Stimulated activated CD8-positive, alpha-beta memory T cell treated with anti-CD3 and anti-CD28 coated beads, Interleukin-7, amount 100 ng/mL, for 1 hour (primary cell): ENCODE results near the gene DUS4L.

Experiments
- DNase-seq, 2 donors: peaks; one replicate each; pipeline ENCODE4 v3.0.0-alpha.2; 2020; ENCODE audit warnings: low read depth in 2 of 2

DUS4L gene

DNA sequence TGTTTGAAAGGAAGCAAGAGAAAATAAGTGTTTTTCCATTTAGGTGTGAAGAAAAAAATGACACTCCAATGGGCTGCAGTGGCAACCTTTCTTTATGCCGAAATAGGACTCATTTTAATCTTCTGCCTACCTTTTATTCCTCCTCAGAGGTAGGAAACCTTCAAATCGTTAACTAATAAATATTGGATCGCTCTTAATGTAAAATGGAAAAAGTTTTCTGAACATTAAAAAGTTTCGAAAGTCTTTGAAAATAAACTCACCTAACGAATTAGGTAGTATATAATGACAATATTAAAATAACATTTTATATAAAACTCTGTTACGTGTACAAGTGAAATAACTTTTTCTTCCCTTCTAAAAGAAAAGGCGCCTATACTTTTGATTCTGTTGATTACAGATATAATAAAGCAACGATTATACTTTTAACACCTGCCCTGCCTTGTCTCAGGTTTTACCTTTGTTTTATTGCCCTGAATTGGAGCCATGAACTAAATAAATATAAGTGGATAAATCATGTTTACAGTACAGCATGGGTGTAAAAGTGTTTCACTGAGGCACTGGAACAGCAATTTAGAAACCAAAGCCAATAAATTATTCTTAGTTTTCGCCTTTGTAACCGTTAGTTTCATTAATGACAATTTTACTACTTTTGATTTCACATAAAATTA is 17.1 kb downstream of the DUS4L start:
- DNase-seq: no peak

DNA sequence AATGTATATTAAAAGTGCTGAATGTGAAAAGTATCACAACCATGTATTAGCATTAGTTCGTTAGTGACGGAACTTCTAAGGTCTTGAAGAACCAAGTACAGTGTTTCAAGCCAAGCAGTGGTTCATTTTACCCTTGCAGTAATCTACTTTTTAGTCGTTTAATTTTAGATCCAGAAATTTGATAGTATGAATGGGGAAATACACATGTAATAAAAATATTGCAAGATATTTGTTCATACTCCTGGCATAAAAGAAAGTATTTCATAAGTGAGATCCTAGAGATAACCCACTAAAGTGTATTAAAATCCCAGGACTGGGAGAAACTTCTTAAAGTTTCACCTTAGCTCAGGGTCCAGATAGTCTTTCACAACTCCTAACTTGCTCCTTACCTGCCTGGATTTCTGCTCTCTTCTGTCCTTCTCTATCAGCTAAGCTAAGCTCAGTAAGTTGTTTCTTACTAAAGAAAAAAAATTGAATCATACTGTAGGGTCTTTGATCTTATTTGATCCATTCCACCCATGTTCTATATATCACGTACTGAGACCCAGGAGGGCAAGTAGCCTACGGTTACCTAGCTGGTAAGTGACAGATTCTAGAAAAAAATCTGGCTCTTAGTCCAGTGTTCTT is 17.7 kb downstream of the DUS4L start:
- DNase-seq: no peak

DNA sequence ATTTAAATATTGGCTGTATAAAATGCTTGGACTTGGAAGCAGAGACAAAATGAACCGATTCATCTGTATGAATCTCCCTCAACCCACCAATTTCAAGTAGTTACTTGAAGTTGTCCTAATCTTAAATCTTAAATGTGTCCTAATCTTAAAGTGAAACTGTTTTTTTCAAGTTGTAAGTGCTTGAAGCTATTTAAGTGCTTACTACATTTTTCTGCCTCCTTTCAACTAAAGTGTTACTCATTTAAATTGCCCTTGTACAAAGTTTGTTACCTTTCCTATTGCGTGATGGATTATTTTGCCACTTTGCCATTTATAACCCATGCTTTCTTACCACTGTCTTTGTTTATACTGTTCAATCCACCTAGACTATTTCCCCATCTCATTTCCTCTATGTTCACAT is 19.1 kb downstream of the DUS4L start:
- DNase-seq: no peak

DNA sequence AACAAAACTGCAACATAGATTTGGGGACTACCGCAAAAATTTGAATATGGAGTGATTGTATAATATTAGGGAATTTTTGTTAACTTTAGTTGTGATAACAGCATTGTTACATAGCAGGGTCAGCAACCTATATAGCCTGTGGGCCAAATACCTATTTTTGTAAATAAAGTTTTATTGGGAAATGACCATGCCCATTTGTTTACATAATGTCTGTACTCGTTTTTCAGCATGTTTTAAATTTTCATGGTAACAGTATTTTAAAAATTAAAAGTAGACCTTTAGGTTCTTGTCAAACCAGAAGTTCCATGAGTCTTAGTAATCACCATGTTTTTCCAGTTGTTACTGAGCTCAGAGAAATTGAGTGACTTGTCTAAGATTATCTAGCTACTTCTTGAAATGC is 20.9 kb downstream of the DUS4L start:
- no peak for DNase-seq

DNA sequence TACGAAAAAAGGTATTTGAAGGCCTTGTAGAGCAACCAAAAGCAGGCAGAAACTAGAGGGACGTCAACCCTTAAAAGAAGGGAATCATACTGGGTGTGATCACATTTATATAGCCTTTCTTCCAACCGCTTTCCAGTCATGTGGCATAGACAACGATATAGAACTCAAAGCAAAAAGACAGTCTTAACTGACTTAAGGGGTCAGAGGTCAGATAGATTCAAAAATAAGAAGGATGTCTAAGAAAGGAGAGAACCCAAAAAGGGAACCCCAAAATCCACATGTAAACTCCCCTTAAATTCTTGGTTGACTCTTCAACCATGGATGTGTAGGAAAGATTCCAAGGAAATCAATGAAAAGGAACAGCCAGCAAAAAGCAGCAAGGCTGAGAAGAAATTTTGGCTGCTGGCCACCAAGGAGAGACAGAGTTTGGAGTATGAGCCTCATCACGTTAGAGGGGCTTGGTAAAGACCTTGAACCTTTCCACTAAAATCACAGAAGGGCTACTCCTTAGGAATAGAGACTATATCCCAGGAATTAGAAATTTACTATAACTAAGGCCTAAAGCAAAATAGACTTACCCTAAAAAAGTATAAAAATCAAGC is 24.9 kb downstream of the DUS4L start:
- DNase-seq: no peak

DNA sequence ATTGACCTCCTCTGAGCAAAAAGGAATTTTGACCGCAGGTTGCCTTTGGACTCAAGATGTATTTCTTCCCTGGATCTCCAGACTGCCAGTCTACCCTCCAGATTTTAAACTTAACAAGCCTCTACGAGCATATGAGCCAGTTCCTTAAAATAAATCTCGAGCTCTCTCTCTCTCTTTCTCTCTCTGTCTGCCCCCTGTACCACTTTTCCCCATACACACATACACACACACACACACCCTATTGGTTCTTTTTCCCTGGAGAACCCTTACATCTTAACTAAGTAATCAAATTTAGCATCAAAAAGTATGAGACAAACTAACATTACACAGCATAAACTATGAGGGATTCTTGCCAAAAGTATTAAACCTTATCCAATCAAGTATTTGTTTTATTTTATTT is 27.6 kb downstream of the DUS4L start:
- no peak for DNase-seq

DNA sequence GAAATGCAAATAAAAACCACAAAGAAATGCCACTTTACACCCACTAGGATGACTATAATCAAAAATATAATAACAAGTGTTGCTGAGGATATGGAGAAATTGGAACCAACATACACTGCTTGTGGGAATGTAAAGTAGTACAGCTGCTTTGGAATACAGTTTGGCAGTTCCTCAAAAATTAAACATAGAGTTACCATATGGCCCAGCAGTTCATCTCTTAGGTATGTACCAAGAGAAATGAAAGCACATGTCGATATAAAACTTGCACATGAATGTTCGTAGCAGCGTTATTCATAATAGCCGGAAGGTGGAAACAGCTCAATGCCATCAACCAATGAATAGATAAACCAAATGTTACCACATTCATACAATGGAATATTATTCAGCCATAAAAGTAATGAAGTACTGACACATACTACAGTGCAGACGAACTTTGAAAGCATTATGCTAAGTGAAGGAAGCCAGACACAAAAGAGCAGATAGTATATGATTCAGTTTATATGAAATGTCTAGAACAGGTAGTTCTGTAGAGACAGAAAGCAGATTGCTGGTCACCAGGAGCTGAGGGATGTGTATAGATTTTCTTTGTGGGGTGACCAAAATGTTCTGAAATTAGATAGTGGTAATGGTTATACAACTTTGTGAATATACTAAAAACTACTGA is 28.7 kb downstream of the DUS4L start:
- no peak for DNase-seq

DNA sequence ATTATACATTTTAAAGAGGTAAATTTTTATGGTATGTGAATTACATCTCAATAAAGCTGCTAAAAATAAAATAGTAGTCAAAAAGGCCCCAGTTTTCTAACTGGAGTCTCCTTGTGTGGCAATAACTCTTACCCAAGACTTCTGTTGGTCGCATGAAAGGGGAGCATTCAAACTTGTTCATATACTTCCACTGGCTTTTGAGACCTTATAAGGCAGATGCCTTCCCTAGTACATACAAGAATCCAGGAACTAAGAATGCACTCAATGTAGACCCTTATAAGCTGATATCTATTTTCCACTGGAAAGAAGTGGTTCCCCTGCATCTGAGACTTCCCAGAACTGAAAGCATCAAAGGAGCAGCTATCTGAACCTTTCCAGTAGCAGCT is 29.2 kb downstream of the DUS4L start:
- no peak for DNase-seq

DNA sequence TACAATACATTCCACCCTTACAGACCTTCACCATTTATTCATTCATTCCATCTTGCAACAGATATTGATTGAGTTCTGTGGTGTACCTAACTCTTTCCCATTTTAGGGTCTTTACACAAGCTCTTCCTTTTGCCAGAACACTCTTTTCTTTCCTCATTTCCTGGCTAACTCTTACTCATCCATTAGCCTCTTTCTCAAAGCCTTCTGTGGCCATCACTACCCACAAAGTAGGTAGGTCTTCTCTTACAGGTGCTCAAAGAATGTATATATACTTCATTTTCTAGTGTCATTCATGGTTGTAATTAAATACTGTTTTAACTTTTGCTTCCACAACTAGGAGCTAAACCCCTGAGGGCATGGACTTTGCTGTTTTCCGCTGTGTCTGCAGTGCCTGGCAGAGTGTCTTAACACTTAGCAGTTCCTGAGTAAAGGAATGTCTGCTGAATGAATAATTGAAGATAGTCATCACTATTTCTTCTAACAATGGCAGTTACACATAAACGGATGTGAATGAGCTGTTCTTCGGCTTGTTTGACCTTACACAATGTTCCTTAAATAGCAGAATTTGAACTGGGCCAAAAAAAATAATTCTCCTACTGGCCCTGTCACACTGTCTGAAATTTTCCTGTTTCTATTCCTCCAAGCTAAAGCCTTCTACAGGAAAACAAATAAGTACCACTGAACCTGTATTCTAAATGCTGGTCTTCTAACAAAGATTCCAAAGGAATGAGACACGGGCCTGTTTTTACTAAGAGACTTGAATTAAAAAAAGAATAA is 31.4 kb downstream of the DUS4L start:
- DNase-seq: no peak

DNA sequence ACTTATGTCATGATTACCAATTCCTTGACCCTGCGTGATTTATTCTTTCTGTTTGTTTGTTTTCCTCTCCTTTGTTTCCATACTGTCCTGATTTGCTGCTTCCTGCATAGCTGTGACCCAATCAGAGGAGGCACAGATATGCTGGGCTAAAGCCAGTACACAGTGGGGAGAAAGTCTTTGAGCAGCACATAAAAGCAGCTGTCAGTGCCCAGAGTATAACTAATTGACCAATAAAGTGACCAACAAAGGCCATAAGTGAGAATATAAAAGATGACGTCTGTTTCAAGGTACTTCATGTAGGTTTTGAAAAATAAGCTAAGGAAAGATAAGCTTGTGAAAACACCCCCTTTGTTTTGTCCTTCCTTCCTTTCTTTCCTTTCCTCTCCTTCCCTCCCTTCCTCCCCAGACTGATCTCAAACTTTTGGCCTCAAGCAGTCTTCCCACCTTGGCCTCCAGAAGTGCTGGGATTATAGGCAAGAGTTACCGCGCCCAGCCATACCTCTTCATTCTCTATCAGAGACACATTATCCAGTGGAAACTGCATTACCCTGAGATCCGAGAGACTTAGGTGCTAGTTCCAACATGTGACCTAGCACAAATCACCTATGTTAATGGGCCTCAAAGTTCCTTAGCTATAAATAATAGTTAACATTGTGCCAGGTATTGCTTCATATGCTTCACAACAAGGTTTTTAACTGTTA is 33.3 kb downstream of the DUS4L start:
- no peak for DNase-seq

DNA sequence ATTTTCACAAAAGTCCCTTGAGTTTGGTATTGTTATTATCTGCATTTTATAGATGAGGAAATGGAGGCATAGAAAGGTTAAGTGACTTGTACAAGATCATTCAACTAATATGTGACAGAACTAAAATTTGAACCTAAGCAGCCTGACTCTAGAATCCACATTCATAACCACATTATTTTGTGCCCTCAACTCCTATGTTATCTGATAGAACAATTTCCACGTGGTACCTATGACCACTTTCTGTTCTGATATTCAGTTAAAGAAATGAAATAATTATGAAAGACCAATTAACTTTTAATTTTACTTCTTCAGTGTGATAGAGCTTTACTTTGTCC is 33.8 kb downstream of the DUS4L start:
- DNase-seq: no peak

DNA sequence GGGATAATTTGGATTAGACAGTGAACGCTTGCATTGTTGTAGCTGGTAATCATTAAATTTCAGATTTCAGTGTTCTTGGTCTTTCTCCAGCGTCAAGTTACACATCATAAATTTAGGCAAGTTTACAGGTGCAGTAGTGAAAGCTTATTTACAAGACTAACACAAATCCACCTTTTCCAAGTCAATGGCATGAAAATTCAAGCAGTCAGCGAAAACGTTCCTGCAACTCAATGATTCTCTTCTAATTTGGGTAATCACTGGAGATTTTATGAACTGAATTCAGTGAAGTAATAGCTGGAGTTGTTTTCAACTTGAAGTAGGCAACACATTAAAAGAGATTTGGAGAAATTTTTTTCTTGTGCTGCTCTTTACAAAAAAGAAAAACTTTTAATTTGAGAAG is 34.2 kb downstream of the DUS4L start:
- no peak for DNase-seq

DNA sequence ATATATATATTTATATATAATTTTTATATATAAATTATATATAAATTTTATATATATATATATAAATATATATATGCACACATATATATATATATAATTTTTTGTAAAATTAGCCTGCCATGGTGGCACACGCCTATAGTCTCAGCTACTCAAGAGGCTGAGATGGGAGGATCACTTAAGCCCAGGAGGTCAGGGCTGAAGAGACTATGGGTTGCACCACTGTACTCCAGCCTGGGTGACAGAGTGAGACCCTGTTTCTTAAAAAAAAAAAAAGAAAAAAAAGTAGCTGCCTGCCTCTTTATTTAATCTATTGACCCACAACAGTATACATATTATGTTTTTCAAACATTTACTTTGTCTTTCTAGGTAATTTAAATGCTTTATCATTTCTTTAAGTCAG is 35.5 kb downstream of the DUS4L start:
- no peak for DNase-seq

DNA sequence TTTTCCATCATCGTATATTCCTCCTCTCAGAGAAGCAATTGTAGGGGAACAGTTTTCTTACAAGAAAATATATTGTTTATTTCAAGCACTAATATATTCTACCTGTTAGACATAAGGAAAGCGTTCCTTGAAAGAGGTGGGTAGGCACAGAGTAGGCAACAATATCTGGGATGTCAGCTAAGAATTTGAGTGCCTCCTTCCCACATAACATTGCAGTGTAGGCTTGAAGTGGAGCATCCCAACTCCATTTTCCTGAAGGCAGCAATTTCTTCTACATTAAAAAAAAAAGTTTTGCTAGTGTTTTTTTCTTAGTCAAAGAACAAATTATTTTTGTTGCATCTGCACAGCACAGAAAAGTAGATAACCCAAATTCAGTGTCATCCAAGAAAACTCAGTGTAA is 37.0 kb downstream of the DUS4L start:
- no peak for DNase-seq

DNA sequence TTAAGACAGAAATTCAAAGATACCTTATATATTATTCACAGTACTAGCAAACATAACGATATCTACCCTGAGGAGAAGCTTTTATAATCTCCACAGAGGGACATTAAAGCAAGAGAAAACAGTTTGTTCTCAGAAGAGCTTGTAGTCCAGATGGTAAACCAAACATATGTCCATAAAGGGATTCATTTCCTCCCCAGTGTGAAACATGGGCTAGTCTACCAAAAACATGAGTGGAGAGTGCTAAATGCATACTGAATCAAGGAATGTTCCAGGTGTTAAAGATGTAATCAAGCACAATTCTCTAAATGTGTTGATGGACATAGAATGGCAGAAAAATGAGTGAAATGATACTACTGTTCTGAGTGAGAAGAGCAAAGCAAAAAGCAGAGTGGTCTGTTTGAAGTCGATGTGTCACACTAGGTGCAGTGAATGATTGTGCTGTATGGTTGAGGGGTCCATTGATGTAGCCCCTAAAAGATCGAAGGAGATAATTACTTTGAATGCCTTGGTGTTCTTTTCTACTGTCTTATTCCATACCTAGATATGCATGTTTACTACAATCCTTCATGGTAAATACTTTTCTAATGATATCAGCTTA is 41.5 kb downstream of the DUS4L start:
- DNase-seq: no peak

DNA sequence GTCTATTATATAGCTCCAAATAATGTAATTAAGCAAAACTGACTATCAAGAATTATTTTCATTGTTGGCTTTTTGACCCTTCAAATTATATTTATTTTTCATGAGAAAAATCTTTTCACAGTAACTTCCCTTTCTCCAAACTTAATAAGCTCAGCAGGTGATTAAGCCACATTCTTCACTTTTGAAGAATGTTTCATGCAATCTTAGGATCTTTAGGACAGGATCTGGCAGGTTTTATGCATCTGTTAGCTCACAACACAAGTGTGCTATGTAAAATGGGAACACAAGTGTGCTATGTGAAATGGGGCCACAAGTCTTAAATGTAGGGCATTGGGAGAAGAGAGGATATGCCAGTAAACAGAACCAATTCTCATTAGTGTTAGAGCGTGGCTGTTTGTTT is 42.5 kb downstream of the DUS4L start:
- no peak for DNase-seq

DNA sequence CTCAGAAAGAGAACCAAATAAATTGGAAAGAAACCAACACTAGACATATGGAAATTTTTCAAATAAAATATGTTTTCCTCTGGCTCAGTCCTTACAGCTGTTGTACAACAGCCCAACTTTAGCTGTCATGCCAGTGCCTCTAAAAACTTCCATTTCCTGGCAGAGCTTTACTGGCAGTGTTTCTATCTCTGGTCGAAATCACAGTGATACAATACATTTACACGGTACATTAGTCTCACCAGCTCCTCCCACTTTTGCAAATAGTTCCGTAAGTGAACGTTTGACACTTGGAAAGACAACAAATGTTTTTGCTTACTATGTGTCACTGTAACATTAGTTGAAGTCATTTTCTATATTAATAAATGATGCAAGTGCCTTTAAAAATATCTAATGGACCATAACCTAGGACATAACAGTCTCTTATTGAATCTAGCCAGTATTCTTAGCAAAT is 46.1 kb downstream of the DUS4L start:
- DNase-seq: no peak

DNA sequence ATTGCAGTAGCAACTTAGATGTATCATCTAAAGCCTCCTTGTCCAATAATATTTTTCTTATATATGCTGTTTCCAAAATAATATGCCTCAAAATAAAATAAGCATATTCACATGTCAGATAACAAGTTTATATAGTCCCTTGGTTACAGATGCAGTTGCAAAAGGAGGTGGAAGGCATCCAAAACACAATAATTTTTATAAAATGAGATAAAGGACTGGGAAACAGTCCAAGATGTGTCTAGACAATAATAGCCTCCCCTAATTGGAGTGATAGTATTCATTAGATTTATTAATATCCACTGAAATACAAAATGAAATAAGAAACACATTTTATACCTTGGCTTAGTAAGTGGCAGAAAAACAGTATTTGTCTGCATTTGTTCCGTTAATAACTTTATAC is 46.6 kb downstream of the DUS4L start:
- no peak for DNase-seq

DNA sequence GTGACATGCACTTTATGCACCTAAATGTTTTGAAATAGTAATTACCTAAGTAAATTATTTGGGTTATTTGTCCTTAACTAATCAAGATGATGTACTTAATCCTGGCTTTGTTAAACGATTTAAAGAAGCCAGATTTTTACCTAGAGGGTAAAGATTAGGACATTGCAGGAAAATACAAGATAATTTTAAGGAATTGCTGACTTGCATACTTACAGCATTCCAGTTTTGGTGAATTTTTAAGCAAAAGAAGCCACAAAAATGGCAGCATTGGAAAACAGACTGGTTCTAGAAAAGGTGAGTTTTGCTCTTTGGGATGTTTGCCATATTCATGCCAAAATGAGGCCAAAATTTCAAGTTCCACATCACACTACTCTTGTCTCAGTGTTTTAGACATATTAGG is 49.7 kb downstream of the DUS4L start:
- DNase-seq: no peak

DNA sequence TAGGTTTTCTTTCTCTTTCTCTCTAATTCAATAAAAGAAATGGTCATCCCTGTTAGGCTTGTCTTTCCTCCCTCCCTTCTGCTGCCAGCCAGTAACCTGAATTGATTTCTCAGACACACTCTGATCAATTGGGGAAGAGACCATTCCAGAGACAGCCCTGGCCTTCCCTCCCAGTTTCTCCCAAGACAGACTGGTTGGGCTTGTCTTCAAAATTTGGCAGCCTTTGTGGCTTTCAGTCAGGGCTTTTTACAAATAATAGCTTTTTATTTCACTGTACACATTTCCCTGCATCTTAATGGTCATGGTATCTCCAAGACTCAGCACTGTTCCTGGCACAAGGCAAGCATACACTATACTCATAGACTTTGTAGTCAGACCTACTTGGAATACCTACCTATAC is 50.2 kb downstream of the DUS4L start:
- no peak for DNase-seq

DNA sequence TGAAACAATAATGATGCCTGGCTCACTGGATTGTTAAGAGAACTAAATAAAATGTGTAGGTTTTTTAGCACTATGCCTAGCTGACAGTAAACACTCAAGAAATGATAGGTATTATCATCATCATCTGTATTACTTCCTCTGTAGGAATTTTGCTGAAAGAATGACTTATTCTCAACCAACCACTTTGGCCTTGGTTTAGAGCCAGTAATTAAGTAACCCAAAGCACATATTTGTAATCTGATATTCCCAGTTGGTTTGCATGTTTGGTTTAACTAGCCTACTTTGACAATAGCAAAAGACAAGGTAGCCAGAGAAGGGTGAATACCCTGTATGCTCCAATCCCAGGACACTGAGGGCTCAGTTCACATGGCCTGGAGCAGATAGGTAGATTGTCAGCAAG is 50.7 kb downstream of the DUS4L start:
- no peak for DNase-seq
